ENCODE measurements around the gene PRKACA. TPM values are rescaled to one million over a fixed set of nuclear protein-coding genes. Genes with fewer than 3 reads are reported as not detected.
"Not testable (repeated sequence)": the region's sequence is repeated elsewhere in the genome, so short reads cannot be mapped to it uniquely, and the experiment has no call there.

PRKACA gene
- total RNA-seq, 2 donors from 2014 or later, result 66.3 to 84.5 TPM

GRCh38 chr19:14150770-14151661 lies 33.5 kb upstream of the PRKACA start:
- H3K9me3 Mint-ChIP-seq, result no peaks in the 10 kb centered on the region
- H3K36me3 Mint-ChIP-seq, result no peaks in the 10 kb centered on the region
- no peak overlapping the region for H3K27ac Mint-ChIP-seq
- DNase-seq (ENCODE audit: low spot score in 2 of 2) (no peak), ATAC-seq (no peak)

GRCh38 chr19:14150041-14150769 lies 32.6 kb upstream of the PRKACA start:
- Mint-ChIP-seq H3K36me3 (no peaks in the 10 kb centered on the region), H3K9me3 (no peaks in the 10 kb centered on the region), H3K27ac (peak overlapping the region; percentile 92 to 93)
- DNase-seq (ENCODE audit: low spot score in 2 of 2) (no peak), ATAC-seq (peak; percentile 19 to 20)

GRCh38 chr19:14149509-14149994 lies 32.0 kb upstream of the PRKACA start:
- Mint-ChIP-seq H3K36me3 (no peaks in the 10 kb centered on the region), H3K9me3 (no peaks in the 10 kb centered on the region), H3K27ac (peak overlapping the region; percentile 92 to 93)
- ATAC-seq (peak; percentile 71 to 81), DNase-seq (ENCODE audit: low spot score in 2 of 2) (peak in 1 of 2 donors; percentile 55)

- Mint-ChIP-seq H3K27ac (peak overlapping the region; percentile 92 to 93), H3K36me3 (no peaks in the 10 kb centered on the region), H3K9me3 (no peaks in the 10 kb centered on the region)
- no peak for DNase-seq (ENCODE audit: low spot score in 2 of 2)
- no peak for ATAC-seq
These were observed 31.3 kb upstream of the PRKACA start for GRCh38 chr19:14148751-14149410.

- H3K36me3 Mint-ChIP-seq, result no peaks in the 10 kb centered on the region
- peak overlapping the region; percentile 92 to 94 for H3K27ac Mint-ChIP-seq
- DNase-seq (ENCODE audit: low spot score in 2 of 2) (peak in 1 of 2 donors; percentile 68), ATAC-seq (peak; percentile 65 to 72)
- no peaks in the 10 kb centered on the region for H3K9me3 Mint-ChIP-seq
These were observed 30.4 kb upstream of the PRKACA start for GRCh38 chr19:14147797-14148605.

GRCh38 chr19:14146789-14147216 lies 29.2 kb upstream of the PRKACA start:
- DNase-seq (ENCODE audit: low spot score in 2 of 2) (no peak), ATAC-seq (no peak)
- Mint-ChIP-seq H3K27ac (peak overlapping the region; percentile 17 to 92), H3K9me3 (no peaks in the 10 kb centered on the region), H3K36me3 (no peaks in the 10 kb centered on the region)

GRCh38 chr19:14146169-14146568 lies 28.6 kb upstream of the PRKACA start:
- H3K9me3 Mint-ChIP-seq; ATAC-seq; DNase-seq (ENCODE audit: low spot score in 2 of 2); H3K36me3 Mint-ChIP-seq: not testable (repeated sequence)
- peak overlapping the region; percentile 24 to 92 for H3K27ac Mint-ChIP-seq

- Mint-ChIP-seq H3K36me3 (no peaks in the 10 kb centered on the region), H3K27ac (peak overlapping the region; percentile 12 to 92), H3K9me3 (no peaks in the 10 kb centered on the region)
- DNase-seq (ENCODE audit: low spot score in 2 of 2) (no peak), ATAC-seq (no peak)
These were observed 27.8 kb upstream of the PRKACA start for GRCh38 chr19:14145381-14145780.

- H3K27ac Mint-ChIP-seq, result no peak overlapping the region
- DNase-seq (ENCODE audit: low spot score in 2 of 2) (no peak), ATAC-seq (no peak)
- H3K36me3 Mint-ChIP-seq, result no peaks in the 10 kb centered on the region
- no peaks in the 10 kb centered on the region for H3K9me3 Mint-ChIP-seq
These were observed 25.0 kb upstream of the PRKACA start for GRCh38 chr19:14142262-14143190.

GRCh38 chr19:14141041-14141440 lies 23.5 kb upstream of the PRKACA start:
- no peak overlapping the region for H3K27ac Mint-ChIP-seq
- H3K36me3 Mint-ChIP-seq, result no peaks in the 10 kb centered on the region
- ATAC-seq (no peak), DNase-seq (ENCODE audit: low spot score in 2 of 2) (no peak)
- H3K9me3 Mint-ChIP-seq, result no peaks in the 10 kb centered on the region

GRCh38 chr19:14139944-14140343 lies 22.4 kb upstream of the PRKACA start:
- Mint-ChIP-seq H3K36me3 (peaks cover 7 to 9% of the 10 kb centered on the region in 2 donors), H3K9me3 (no peaks in the 10 kb centered on the region), H3K27ac (peak overlapping the region in 1 of 2 donors; percentile 38)
- DNase-seq (ENCODE audit: low spot score in 2 of 2), result no peak
- ATAC-seq, result no peak

- Mint-ChIP-seq H3K9me3 (no peaks in the 10 kb centered on the region), H3K36me3 (peaks cover 16 to 17% of the 10 kb centered on the region in 2 donors), H3K27ac (peak overlapping the region; percentile 60 to 85)
- ATAC-seq, result no peak
- DNase-seq (ENCODE audit: low spot score in 2 of 2), result no peak
These were observed 21.2 kb upstream of the PRKACA start for GRCh38 chr19:14138576-14139265.

GRCh38 chr19:14136509-14137281 lies 19.1 kb upstream of the PRKACA start, which contains the start of gene ASF1B:
TSS of gene ASF1B (minus strand) at chr19:14136589. CDS start at chr19:14136456, 133 bp downstream.
- peak; percentile 97 to 100 for DNase-seq (ENCODE audit: low spot score in 2 of 2)
- peak within 1 kb of the TSS; percentile 91 to 95 for H3K27ac Mint-ChIP-seq
- no peaks in the 10 kb centered on the region for H3K9me3 Mint-ChIP-seq
- peak; percentile 84 to 86 for ATAC-seq
- H3K36me3 Mint-ChIP-seq, result peaks cover 17 to 26% of the 10 kb centered on the region in 2 donors

GRCh38 chr19:14135985-14136508 lies 18.5 kb upstream of the PRKACA start:
- DNase-seq (ENCODE audit: low spot score in 2 of 2), result no peak
- Mint-ChIP-seq H3K27ac (peak overlapping the region; percentile 91 to 95), H3K36me3 (peaks cover 17 to 26% of the 10 kb centered on the region in 2 donors), H3K9me3 (no peaks in the 10 kb centered on the region)
- no peak for ATAC-seq
